HCT116 (cell line): ENCODE results near the gene INHBE. TPM values are rescaled to one million over a fixed set of nuclear protein-coding genes. Genes with fewer than 3 reads are reported as not detected.
"Not testable (repeated sequence)": the region's sequence is repeated elsewhere in the genome, so short reads cannot be mapped to it uniquely, and the experiment has no call there.

ENCODE experiments used
- ATAC-seq: fragments of 200-7000 bp; cut with Tn5 transposase; 2 replicates; pipeline ENCODE4 v1.9.1; 2020; ENCODE audit warnings: mild to moderate bottlenecking, moderate library complexity
- BruUV-seq: library from RNA; stranded (reverse); fragments of 400-500 nt; replicated peaks from 2 replicates; lab custom pipeline; 2021; lab: Mats Ljungman, UMichigan
- CTCF ChIA-PET: fragments of 300-600 bp; sonication (Branson Sonifier 250); formaldehyde crosslinking; loops from one replicate; lab custom pipeline; 2021; ENCODE audit warnings: antibody characterized with exemption; lab: Charles Lee
- POLR2A ChIA-PET: fragments of 300-600, 350-600 bp; sonication (Branson Sonifier 250); formaldehyde crosslinking; loops from one replicate; lab custom pipeline; 2021; ENCODE audit warnings: antibody characterized with exemption; lab: Charles Lee
- RAD21 ChIA-PET, 2 experiments: fragments of 300-600 bp; sonication (Branson Sonifier 250); formaldehyde crosslinking; loops; one replicate each; lab custom pipeline; 2023; ENCODE audit warnings: low total read pairs in 2 of 2; ENCODE audit not compliant: uncharacterized antibody in 2 of 2, unreplicated experiment in 2 of 2, low non-redundant PET in 1 of 2; lab: Charles Lee
- DNase-seq: peaks from one replicate; pipeline ENCODE4 v3.0.0-alpha.2; 2010; ENCODE audit warnings: low read depth, low spot score
- H2AFZ ChIP-seq: fragments of 200-600 bp; shearing (Covaris generic), sonication (generic); 2 replicates; pipeline ENCODE4 v1.6.1; 2017; ENCODE audit warnings: low read depth, mixed run types, mixed read lengths, antibody characterized with exemption, low read length; ENCODE audit not compliant: poor library complexity, severe bottlenecking
- H3K27ac ChIP-seq: 2 replicates; pipeline ENCODE4 v1.5.1; 2012; ENCODE audit warnings: low read depth, low read length
- H3K27me3 ChIP-seq: fragments of 200-600 bp; sonication (generic); 2 replicates; pipeline ENCODE4 v1.6.1; 2016; ENCODE audit warnings: mixed run types, low read length, mixed read lengths; ENCODE audit not compliant: insufficient read depth
- H3K36me3 ChIP-seq, 2 experiments: fragments of 200-500 bp in 1 of 2; fragments of 200-600 bp in 1 of 2; sonication (Bioruptor generic) in 1 of 2; sonication (generic) in 1 of 2; 2 replicates each; pipeline versions ENCODE4 v1.5.1 to v1.6.1; 2014 to 2016; ENCODE audit warnings: low read length in 2 of 2, inconsistent platforms in 1 of 2, mixed read lengths in 1 of 2, mixed run types in 1 of 2; ENCODE audit not compliant: insufficient read depth in 2 of 2, control insufficient read depth in 1 of 2
- H3K4me1 ChIP-seq, 2 experiments: fragments of 200-600 bp in 1 of 2; sonication (generic) in 1 of 2; 2 replicates each; pipeline versions ENCODE4 v1.5.1 to v1.6.1; 2012 to 2017; ENCODE audit warnings: low read length in 2 of 2, inconsistent platforms in 1 of 2, mild to moderate bottlenecking in 1 of 2, mixed read lengths in 1 of 2, mixed run types in 1 of 2, moderate library complexity in 1 of 2; ENCODE audit not compliant: insufficient read depth in 2 of 2, control insufficient read depth in 1 of 2
- H3K4me2 ChIP-seq: fragments of 200-600 bp; sonication (generic); 2 replicates; pipeline ENCODE4 v1.6.1; 2017; ENCODE audit warnings: mixed run types, low read length, mixed read lengths
- H3K4me3 ChIP-seq, 2 experiments: fragments of 200-600 bp in 1 of 2; sonication (generic) in 1 of 2; replicated peaks in 1 of 2; 2 replicates each; pipeline ENCODE4 v1.5.1; 2011 to 2016; ENCODE audit warnings: low read length in 2 of 2, control low read depth in 1 of 2, low read depth in 1 of 2, mild to moderate bottlenecking in 1 of 2, mixed read lengths in 1 of 2, mixed run types in 1 of 2
- H3K79me2 ChIP-seq: fragments of 200-600 bp; sonication (generic); 2 replicates; pipeline ENCODE4 v1.6.1; 2017; ENCODE audit warnings: mild to moderate bottlenecking, mixed run types, low read length, moderate library complexity, mixed read lengths; ENCODE audit not compliant: insufficient read depth
- H3K9ac ChIP-seq: fragments of 200-600 bp; sonication (generic); 2 replicates; pipeline ENCODE4 v1.6.1; 2016; ENCODE audit warnings: low read length, mixed read lengths
- H3K9me2 ChIP-seq: fragments of 200-600 bp; sonication (generic), shearing (Covaris generic); 2 replicates; pipeline ENCODE4 v1.6.1; 2017; ENCODE audit warnings: mixed run types, mild to moderate bottlenecking, moderate library complexity; ENCODE audit not compliant: insufficient read depth
- H3K9me3 ChIP-seq, 2 experiments: fragments of 200-500 bp in 1 of 2; fragments of 200-600 bp in 1 of 2; sonication (Bioruptor generic) in 1 of 2; sonication (generic) in 1 of 2; 2 replicates each; pipeline ENCODE4 v1.6.1; 2014 to 2017; ENCODE audit warnings: low read length in 2 of 2, mixed read lengths in 2 of 2, inconsistent platforms in 1 of 2, low read depth in 1 of 2, mild to moderate bottlenecking in 1 of 2, mixed run types in 1 of 2, moderate library complexity in 1 of 2; ENCODE audit not compliant: control insufficient read depth in 1 of 2, insufficient read depth in 1 of 2
- H4K20me1 ChIP-seq: fragments of 200-600 bp; sonication (generic), shearing (Covaris generic); 2 replicates; pipeline ENCODE4 v1.6.1; 2017; ENCODE audit warnings: mixed run types, mild to moderate bottlenecking, moderate library complexity; ENCODE audit not compliant: insufficient read depth
- CBX3 ChIP-seq: IDR thresholded peaks from 2 replicates; pipeline ENCODE4 v1.6.1; 2012; ENCODE audit warnings: low read depth
- ZNF274 ChIP-seq: fragments of 200-500 bp; sonication (Bioruptor generic); IDR thresholded peaks from 2 replicates; pipeline ENCODE4 v1.6.1; 2014; ENCODE audit warnings: mild to moderate bottlenecking, low read depth, low read length, inconsistent platforms
- intact Hi-C: fragments of 100-400 bp; cut with micrococcal nuclease; formaldehyde crosslinking; loops from 2 replicates; pipeline ENCODE4 v1.10.0; 2022
- total RNA-seq: library from RNA; stranded (reverse); gene quantifications from one replicate; pipeline ENCODE4 v1.2.1, GENCODE V29; 2021; ENCODE audit not compliant: unreplicated experiment

INHBE gene
- total RNA-seq, 1 experiment from 2014 or later, result 0.89 TPM

DNA sequence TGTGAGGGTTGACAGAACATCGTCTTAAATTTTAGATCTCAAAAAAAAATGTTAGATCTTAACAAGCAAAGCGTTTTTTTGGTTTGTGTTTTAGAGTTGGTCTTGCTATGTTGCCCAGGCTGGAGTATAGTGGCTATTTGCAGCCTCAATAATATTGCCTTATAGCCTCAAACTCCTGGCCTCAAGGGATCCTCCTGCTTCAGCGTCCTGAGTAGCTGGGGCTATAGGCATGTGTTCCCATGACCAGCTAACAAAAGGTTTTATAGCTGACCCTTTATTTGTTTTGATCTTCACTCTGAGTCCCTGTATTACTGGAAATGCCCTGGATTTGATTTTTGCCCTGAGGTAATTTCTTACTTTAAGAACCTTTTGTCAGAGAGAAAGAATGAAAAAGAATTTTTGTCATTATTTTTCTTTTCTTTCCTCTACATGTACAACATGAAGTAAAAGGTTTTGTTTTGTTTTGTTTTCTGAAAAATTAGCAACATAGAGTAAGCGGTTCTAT is 15.3 kb upstream of the INHBE start:
- no peaks in the 10 kb centered on the region for H3K4me1 ChIP-seq
- H3K9me2 ChIP-seq, result no peaks in the 10 kb centered on the region
- ChIA-PET POLR2A (no interaction called here), RAD21 (no interaction called here), CTCF (interaction anchor here (1.2 kb wide), 1 partner anchor 13 kb away, joined by 4 read pairs; no protein-coding TSS in a partner anchor)
- H3K27ac ChIP-seq, result no peak overlapping the region
- no peaks in the 10 kb centered on the region for H4K20me1 ChIP-seq
- peaks cover 0 to 8% of the 10 kb centered on the region in 2 experiments; a peak in 1 of 4 replicates for H3K9me3 ChIP-seq
- ATAC-seq, result no peak
- TF ChIP-seq CBX3 (no peak), ZNF274 (no peak)
- no TSS peak for BruUV-seq
- no peaks in the 10 kb centered on the region for H3K27me3 ChIP-seq
- DNase-seq, result no peak
- H3K79me2 ChIP-seq, result no peaks in the 10 kb centered on the region
- H3K36me3 ChIP-seq, result no peaks in the 10 kb centered on the region
- H3K9ac ChIP-seq, result no peak overlapping the region
- intact Hi-C loops, result no loop called here
- H2AFZ ChIP-seq, result no peak overlapping the region
- H3K4me2 ChIP-seq, result no peak overlapping the region
- no peak overlapping the region for H3K4me3 ChIP-seq

DNA sequence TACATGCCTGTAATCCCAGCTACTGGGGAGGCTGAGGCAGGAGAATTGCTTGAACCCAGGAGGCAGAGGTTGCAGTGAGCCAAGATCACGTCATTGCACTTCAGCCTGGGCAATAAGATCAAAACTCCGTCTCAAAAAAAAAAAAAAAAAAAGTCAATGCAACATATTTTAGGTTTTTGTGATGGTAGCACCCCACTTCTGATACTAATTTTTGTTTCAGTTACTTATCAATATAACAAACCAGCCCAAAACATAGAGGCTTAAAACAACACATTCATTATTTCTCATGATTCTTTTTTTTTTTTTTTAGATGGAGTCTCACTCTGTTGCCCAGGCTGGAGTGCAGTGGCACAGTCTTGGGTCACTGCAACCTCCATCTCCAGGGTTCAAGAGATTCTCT is 13.7 kb upstream of the INHBE start:
- DNase-seq, ATAC-seq, H3K4me3 ChIP-seq, RAD21 ChIA-PET, BruUV-seq, H2AFZ ChIP-seq, H3K79me2 ChIP-seq, H3K4me2 ChIP-seq, H3K4me1 ChIP-seq, H3K27ac ChIP-seq, H3K9me2 ChIP-seq, H3K9ac ChIP-seq, H4K20me1 ChIP-seq, intact Hi-C loops, H3K27me3 ChIP-seq, H3K36me3 ChIP-seq, POLR2A ChIA-PET, H3K9me3 ChIP-seq: not testable (repeated sequence)
- CTCF ChIA-PET, result interaction anchor here (1.4 kb wide), 1 partner anchor 14 kb away, joined by 4 read pairs; the partner anchor contains the start of gene INHBE
